ENCODE measurements around the gene ATP6V1G3.
"Not testable (repeated sequence)": the region's sequence is repeated elsewhere in the genome, so short reads cannot be mapped to it uniquely, and the experiment has no call there.

The ATP6V1G3 gene, protein sequence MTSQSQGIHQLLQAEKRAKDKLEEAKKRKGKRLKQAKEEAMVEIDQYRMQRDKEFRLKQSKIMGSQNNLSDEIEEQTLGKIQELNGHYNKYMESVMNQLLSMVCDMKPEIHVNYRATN

DNA sequence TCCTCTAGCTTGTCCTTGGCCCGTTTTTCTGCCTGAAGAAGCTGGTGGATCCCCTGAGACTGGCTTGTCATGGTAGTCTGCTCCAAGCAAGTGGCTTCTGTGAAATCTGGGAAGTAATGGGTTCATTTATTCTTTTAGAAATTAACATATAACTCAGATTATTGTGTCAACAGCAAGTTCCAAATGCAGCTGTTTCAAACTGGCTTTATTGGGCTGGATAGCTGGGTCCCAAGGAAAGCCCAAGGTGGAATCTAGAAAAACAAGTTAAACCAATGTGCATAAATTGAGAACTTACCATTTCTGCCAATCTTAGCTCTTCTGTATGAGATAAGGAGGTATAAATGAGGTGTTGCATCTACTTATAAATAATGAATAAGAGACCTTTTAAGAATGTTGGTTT, at the start of gene ATP6V1G3:
Gene ATP6V1G3 (minus strand): TSS at position 101 of the 400 bp plus-strand sequence. CDS start 30 bp downstream, at position 71.
- no peak for DNase-seq

DNA sequence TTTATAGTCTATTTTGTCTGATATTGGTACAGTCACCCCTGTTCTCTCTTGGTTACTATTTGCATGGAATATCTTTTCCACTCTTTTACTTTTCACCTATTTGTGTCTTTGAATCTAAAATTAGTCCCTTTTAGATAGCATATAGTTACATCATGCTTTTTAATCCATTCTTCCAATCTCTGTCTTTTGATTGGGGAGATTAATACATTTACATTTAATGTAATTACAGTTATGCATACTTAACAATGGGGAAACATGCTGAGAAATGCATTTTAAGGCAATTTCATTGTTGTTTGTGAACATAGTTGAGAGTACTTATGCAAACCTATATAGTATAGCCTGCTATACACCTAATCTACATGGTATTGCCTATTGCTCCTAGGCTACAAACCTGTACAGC, 48.4 kb upstream of the ATP6V1G3 start:
- no peak for DNase-seq

DNA sequence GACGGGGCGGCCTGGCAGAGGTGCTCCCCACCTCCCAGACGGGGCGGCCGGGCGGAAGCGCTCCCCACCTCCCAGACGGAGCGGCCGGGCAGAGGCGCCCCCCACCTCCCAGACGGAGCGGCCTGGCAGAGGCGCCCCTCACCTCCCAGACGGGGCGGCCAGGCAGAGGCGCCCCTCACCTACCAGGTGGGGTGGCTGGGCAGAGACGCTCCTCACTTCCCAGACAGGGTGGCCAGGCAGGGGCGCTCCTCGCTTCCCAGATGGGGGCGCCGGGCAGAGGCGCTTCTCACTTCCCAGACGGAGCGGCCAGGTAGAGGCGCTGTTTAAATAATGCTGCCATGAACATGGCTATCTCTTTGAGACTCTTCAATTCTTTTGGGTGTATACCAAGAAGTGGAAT, 43.7 kb upstream of the ATP6V1G3 start:
- DNase-seq = no peak

DNA sequence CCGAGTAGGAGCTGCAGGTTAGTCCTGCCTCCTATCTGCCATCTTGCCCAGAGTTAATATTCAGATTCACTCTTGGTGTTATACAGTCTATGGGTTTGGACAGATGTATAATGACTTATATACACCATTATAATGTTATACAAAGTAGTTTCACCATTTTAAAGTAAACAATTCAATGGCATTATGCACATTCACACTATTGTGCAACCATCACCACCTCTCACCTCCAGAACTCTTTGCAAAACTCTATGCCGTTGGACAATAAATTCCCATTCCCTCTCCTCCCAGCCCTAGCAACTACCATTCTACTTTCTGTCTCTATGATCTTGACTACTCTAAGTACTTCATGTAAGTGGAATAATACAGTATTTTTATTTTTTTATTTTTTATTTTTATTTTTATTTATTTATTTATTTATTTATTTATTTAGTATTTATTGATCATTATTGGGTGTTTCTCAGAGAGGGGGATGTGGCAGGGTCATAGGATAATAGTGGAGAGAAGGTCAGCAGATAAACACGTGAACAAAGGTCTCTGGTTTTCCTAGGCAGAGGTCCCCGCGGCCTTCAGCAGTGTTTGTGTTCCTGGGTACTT, 42.8 kb upstream of the ATP6V1G3 start:
- not testable (repeated sequence) for DNase-seq

DNA sequence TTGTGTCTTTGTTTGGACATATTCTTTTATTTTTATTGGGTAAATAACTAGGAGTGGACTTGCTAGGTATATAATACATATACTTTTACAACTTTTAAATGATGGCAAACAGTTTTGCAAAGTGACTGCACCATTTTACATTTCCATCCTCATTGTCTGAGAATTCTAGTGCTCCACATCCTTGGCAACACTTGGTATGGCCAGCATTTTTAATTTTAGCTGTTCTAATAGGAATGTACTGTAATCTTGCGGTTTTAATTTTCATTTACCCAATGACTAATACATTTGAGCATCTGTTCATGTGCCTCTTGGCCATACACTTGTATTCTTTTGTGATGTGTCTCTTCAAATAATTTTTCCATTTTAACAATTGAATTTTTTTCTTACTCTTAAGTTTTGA, 37.0 kb upstream of the ATP6V1G3 start:
- DNase-seq = no peak

DNA sequence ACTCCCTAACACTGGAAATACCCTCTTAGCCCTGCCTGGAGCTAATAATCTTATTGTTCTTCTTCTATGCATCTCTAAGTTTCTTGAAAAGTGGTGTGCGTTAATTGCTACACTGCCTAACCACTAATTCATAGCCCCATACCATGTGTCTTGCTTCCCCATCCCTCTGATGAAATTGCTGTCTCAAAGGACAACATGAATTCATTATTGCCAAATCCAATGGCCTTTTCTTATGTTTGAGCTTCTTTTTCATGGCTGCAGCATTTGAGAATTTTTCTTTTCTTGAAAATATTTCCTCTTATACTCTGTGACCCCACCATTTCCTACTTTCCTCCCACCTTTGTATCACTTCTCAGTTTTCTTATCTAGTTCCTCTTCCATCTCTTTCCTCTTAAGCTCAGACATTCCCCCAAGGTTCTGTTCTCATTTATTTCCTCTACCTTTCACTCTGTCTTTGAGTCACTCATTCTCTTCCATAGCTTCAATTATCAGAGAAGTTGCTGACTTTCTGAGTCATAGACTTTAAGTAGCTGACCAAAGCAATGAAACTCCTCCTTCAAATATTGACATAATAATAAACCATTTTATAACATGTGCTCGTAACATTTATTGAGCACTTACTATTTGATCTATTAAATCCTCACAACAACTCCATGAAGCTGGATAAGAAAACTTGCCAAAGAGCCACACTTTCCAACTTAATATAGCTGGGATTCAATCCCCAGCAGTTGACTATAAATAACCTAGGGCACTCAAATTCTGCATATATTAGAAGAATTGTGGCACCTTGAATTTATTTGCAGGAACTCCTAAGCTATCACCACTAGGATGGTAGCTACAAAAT, 35.5 kb upstream of the ATP6V1G3 start:
- DNase-seq = no peak

DNA sequence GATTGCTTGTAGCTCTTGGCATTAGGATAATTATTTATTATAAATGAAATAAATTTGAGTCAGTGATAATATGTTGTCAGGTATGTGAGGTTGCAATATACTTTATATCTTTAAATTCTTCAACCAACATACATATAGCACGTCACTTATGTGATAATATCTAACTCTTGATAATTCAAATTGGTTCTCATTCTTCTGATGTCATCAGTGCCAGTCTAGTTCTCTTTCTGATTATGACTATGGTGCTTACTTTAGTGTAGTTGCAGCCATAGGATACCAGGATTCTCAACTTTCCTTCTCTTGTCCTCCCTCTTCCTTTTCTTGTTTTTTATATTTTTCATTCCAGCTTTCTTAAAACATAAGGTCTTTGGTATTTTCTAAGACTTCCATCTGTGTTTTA, 34.8 kb upstream of the ATP6V1G3 start:
- no peak for DNase-seq

DNA sequence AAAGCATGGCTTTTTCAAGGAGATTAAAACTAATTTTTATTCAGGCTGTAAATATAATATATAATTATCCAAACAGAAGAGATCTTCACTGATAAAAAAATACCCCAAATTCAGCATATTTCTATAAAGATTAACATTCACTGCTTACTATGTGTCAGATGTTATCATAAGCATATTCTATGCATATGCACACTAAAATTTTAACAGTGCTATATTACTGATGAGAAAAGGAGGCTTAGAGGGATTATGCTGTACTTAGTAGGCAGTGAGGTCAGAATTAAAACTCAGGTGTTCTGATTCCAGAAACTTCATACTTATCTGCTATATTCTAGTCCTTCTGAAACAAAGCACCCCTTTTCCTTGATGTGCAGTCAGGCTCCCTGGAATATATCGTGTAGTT, 33.8 kb upstream of the ATP6V1G3 start:
- DNase-seq = no peak

DNA sequence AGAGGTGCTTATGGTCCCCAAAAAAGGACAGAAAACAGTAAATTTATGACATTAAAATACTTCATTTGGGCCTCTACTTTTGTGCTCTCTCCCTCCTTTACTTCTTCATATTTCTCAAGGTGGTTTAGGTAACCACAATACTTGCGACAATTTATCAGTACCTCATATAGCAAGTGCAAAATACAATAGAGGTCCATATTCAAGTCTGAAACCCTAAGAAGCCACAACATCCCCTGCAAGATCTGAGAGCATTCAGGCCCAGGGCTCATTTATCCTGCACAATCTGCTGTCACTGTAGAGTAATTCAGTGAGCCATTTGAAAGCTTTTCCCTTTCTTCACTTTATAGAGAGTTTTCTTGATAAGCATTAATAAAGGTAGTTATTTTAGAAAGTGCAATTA, 24.2 kb upstream of the ATP6V1G3 start:
- no peak for DNase-seq

DNA sequence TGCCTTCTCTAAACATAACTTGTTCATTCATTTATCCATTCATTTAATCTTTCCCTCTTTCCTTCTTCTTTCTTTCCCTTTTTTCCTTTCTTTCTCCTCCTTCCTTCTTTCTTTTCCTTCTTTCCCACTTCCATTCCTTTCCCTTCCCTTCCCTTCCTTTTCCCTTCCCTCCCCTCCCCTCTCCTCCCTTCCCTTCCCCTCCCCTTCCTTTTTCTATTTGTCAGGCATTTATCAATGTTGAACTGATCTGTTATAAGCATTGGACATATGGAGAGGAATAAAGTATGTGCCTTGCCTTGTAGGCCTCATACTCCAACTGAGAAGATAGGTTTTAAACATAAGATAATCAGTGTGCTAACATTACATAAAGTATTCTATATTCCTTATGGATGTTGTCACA, 23.7 kb upstream of the ATP6V1G3 start:
- DNase-seq = no peak

DNA sequence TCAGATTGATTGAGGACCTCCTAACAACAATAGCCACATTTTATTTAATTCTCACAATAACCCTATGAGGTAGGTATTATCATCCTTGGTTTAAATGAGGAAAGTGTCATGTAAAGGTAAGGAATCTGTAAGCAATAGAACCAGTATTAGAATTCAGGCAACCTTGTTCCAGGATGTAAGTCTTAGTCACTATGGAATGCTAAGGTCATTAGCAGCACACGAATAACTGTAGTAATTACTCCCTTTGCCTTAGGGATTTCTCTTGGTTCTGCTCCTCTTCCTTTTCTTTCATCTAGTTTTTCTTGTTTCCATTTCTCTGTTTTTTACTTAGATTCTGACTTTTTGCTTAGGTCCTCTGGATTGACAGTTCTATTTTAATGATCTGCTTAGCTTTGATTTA, 23.1 kb upstream of the ATP6V1G3 start:
- DNase-seq = no peak

DNA sequence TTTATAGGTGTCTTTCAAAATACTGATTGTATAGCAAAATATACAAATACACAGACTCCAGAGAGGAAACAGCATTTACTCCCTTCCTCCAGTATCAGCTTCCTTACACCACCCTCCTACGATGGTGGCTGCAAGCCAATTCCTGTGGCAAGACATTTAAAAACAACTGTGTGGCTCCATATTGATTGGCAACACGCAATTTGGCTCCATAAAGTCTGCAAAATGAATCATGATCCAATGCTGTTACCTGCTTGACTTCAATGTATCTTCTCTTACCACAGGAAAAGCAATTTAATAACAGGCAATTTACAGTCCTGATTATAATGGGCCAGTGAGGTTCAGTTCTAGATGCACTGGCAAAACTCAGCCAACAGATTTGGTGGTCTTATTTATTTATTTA, 19.7 kb upstream of the ATP6V1G3 start:
- no peak for DNase-seq

DNA sequence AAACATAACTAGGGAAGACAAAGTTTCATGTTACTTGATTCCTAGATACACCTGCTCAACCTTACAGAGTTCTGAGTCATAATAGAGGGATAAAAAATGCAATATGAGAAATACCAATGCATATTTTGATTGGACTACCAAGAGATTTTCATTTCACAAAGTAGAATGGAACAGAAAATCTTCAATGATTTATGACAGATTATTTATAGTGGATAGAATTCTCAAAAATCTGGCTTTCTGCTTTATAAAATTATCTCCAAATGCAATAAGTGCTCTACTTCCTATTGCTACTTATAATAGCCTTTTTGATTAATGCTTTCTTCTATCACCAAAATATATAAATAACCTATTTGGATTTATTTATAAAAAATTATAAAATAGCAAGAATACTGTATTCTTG, 18.9 kb upstream of the ATP6V1G3 start:
- DNase-seq = no peak

DNA sequence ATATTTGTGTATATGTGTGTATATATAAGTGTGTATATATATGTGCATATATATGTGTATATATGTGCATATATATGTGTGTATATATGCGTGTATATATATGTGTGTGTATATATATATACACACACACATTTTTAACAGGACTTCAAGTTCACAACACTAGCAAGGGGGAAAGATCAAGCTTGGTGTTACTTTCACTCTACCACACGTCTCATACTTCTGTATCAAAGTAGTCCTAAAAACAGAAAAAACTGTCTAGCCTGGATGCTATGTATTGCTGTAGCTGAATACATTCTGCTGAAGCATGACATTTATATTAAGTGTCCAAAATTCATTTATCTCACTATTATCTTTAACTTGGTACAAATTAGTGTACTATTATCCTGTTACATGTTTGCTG, 17.9 kb upstream of the ATP6V1G3 start:
- no peak for DNase-seq

DNA sequence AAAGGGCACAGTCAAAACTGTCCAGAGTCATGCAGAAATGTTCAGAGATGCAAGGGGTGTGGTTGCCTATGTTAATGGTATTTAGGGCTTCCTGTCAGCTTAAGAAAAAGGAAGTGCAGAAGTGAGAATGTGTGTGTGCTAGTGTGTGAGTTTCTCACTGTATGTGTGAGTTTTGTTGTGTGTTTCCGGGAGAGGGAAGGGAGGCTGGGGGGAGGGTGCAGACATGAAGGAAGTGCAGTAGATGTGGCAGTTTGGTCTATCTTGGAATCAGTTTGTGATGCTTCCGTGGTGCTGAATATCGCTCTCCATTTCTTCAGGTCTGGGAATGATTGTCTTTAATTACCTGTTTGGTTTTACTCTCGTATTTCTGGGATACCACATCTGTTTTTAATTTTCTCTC, 16.5 kb upstream of the ATP6V1G3 start:
- no peak for DNase-seq

DNA sequence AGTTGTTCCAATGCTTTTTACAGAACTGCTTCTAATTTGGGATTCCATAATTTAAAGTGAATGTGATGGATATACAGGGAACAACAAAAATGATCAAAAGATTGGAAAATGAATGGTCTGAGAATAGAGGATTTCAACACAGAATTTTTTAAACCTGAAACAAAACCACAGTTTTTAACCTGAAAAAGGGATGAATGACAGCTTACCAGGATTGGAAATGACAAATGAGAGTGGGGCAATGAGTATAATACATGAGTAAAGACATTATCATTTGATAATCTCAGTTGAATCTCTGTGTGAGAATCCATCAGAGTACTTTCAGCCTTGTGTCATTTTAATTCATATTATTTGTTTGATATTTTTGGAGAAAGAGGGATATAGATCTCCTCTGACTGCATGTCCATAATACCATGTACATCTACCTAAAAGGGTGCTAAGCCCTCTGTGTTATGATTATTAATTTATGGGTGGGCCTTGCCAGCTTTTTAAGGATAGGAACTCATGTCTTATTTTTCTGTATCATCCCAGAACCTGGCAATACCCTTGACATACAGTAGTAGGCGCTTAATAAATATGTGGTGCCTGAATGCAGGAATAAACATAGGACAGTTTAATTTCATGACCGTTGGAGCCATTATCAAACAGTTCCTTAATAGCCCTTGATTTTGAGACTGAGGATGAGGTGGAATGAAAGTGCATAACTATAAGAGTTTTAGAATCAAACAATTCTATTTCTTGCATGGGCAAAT, 12.4 kb upstream of the ATP6V1G3 start:
- no peak for DNase-seq

DNA sequence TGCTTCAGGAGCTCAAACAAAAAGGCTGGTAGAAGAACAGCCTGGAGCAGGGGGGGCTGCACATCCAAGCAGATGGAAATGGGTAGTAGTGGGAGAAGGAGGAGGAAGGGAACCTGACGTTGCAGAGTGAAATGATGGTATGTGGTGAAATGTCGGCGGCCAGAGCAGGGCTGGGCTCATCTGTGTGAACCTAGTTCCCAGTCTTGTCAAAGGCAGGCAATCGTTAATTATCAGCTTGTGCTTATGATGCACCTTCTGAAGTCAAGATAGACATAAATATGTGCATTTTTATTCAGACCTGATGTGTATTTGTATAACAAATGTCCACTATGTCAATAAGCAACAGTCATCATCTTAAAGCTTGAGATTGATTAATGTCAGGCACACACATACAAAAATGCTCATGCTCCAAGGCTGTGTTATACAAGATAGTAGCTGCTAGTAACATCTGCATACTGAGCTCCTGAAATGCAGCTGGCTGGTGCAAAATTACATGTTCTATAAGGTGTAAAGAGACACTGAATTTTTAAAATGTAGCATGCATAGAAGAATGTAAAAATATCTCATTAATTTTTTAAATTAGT, 10.6 kb upstream of the ATP6V1G3 start:
- DNase-seq = no peak

DNA sequence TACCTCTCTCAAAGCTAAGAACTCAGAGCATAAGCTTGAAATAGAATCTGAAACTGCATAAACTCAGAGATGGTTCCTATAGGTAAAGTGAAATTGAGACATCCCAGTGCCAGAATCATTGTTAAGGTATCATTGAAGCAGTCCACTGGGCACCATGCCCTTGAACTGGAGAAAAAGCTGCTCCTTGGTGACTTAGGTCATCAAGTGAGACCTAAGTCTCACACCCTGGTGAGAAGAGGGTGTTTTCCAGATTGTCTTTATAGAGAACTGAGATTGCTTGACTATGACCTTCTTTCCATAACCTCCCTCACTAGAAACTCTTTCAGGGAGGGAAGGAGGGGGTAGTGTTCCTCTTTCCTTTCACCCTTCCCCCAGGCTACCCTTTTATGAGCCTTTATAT, 9.4 kb upstream of the ATP6V1G3 start:
- DNase-seq = no peak

DNA sequence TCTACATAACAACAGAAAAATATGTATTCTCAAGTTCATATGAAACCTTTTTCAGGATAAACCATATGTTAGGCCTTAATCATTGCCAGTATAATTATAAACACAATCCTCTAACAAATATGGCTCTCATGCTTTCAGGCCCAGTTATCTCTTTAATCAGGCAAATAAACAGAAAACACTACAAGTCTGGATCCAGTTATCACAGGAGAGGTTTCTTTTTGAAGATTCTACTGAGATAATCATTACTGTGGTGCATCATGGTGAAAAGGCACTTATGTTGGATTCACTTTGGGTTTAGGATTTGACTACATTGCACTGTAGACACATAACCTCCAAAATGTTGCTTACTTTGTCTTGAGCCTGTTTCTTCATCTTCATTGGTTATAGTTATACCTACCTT, 8.4 kb upstream of the ATP6V1G3 start:
- DNase-seq = no peak

DNA sequence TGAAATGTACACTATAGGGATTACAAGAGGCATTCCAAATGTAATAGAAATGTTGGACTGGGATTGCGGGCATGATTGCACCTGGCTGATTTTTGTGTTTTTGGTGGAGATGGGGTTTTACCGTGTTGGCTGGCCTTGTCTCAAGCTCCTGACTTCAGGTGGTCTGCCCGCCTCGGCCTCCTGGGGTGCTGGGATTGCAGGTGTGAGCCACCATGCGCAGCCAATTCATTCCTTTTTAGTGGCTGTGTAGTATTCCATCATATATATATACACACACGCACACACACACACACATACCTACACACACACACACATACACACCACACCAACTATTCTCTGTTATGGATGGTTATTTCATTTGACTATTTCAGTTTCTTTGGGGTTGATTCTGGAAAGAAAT, 4.7 kb upstream of the ATP6V1G3 start:
- no peak for DNase-seq

DNA sequence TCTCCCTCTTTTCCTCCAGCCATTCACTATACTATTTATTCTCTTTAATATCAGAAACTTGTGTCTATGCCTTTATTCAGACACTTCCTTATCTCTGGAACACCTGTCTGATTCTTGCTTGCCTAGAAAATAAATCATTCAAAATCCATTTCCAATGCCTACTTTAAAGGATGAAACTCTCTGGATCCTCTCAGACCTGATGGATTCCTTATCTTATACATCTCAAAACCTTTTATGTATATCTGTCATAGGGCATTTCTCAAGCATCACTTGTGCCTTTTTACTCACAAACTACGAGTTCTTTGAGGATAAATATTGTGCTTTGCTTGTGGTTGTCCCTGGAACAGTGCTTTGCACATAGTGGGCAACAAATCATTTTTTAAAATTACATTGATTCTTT, 3.8 kb upstream of the ATP6V1G3 start:
- no peak for DNase-seq

DNA sequence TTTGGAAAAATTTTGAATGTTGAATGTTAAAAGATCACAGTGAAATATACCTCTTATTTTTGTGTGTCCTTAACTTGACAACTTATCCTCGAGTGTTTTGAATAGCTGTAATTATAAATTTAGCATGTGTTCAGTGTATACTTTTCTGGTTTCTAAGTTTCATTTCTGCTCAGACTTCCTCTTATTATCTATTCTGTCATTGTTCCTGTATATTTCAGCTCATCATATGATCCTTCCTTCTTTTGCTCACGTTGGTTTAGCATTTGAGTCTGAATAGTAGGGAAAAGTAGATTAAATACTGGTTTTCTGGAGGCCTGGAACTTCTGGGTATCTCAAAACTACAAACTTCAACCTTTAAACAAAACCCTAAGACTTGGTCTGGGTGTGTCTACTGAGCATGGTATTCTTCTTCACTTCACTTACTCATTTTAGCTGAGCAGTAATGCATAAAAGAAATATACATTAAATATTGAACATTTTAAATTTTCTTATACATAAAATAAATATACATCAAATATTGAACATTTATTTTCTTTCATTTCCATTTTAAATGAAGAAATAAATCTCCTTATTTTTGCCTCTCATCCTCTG, 3.3 kb upstream of the ATP6V1G3 start:
- no peak for DNase-seq

DNA sequence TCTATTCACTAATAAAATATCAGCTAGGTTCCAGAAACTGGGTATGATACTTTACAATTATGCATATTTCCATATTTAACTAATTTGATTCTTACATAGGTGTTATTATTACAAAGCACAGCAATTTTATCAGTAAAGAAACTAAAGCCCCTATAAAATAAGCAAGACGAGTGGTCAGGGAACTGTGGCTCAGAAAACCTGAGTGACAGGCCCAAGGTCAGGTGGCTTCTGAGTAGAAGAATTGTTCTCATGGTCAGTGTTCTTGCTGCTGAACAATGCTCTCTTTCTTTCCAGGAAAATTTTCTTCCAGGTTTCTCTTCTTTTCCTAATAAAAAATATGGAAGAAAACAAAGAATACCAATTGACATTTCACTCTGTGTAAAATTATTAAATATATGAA, 2.2 kb upstream of the ATP6V1G3 start:
- no peak for DNase-seq
